GM21786 (cell line): ENCODE data around the gene SMNDC1.
"Not testable (repeated sequence)": the region's sequence is repeated elsewhere in the genome, so short reads cannot be mapped to it uniquely, and the experiment has no call there.

Experiments used
- ATAC-seq: cut with Tn5 transposase; IDR thresholded peaks from one replicate; pipeline ENCODE4 v1.9.1; 2021; ENCODE audit not compliant: unreplicated experiment

Gene SMNDC1

DNA sequence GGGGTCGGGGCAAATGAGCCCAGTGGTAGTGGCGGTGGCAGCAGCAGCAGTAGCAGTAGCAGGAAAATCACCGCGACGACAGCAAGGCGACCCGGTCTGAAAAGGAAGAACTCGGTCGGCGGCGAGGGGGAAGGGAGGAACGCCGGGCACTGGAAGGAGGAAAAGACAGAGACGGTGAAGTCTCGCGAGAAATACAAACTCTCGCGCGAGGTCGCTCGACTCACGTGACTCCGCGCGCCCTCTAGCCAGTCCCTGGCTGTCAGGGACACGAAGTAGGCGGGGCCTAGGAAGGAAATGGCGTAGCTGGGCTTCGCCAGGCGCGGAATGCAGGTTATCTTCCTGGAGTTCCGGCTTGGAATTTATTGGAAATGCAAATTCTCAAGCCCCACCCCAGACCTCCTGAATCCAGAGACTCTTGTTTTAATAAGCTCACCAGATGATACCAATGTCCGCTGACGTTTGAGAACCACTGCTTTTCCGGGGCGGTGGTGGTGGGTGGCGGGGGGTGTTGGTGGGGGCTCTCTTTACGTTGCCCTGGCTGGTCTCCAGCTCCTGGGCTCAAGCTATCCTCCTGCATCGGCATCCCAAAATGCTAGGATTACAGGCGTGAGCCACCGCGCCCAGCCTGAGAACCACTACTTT, at the start of gene SMNDC1:
SMNDC1 (minus strand) TSS at position 141 of the 642 bp plus-strand sequence. CDS start 1,333 bp downstream, outside the sequence.
- peak; percentile 87 for ATAC-seq

- peak; percentile 25 for ATAC-seq
These were observed 49.6 kb upstream of the SMNDC1 start for GRCh38 chr10:110354322-110354766.

GRCh38 chr10:110353244-110354119, 48.8 kb upstream of the SMNDC1 start:
- no peak for ATAC-seq

- ATAC-seq: no peak
These were observed 48.2 kb upstream of the SMNDC1 start for GRCh38 chr10:110352930-110353243.

DNA sequence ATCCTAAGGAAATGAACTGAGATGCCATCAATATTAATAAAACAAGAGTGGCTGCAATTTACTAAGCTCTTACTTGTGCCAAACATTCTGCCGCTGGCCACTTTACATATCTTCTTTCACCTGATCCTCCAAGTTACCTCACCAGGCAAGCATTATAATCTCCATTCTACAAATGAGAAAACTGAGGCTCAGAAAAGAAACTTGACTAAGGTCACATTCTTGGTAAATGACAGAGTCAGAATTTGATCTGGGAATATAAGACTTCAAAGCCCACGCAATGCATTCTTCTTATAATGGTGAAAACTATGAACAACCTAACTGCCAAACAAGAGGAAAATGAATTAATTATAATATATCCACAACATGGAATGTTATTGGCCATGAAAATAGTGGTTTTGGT, 46.1 kb upstream of the SMNDC1 start:
- no peak for ATAC-seq

GRCh38 chr10:110349831-110350230, 45.1 kb upstream of the SMNDC1 start:
- no peak for ATAC-seq

- ATAC-seq: no peak
These were observed 44.7 kb upstream of the SMNDC1 start for GRCh38 chr10:110349386-110349785.

GRCh38 chr10:110348336-110348735, 43.6 kb upstream of the SMNDC1 start:
- ATAC-seq: no peak

- no peak for ATAC-seq
These were observed 42.2 kb upstream of the SMNDC1 start for GRCh38 chr10:110346914-110347313.

- ATAC-seq: no peak
These were observed 40.6 kb upstream of the SMNDC1 start for GRCh38 chr10:110345286-110345685.

DNA sequence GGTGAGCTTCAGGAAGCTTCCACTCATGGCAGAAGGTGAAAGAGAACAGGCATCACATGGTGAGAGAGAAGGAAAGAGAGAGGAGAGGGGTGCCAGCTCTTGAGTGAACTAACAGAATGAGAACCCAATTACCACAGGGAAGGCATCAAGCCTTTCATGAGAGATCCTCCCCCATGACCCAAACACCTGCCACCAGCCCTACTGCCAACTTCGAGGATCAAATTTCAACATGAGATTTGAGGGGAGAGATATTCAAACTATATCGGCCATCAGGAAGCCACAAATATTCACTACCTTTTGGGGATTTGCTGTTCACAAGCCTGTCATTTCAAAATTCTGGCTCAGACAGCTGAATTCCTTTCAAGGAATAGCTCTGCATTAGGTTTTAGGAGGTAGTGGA, 39.9 kb upstream of the SMNDC1 start:
- ATAC-seq: no peak

- ATAC-seq: no peak
These were observed 39.2 kb upstream of the SMNDC1 start for GRCh38 chr10:110343947-110344346.

DNA sequence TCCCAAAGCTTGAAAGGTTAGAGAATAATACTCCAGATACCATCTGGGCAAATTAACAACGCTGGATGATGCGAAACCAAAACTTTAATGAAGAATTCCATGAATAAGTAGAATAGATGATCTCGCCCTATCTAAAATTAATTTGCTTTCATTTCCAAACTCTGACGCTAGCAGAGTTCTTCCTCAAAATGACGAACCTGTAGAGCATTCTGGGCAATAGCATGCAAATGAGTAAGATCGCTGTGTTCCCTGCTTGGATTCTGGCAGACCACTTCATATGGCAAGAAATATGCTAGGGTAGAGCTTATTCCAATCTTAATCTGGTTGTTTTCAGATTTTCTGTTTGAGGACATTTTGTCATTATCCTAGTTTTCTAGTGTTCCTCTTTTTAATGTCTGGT, 36.1 kb upstream of the SMNDC1 start:
- no peak for ATAC-seq

DNA sequence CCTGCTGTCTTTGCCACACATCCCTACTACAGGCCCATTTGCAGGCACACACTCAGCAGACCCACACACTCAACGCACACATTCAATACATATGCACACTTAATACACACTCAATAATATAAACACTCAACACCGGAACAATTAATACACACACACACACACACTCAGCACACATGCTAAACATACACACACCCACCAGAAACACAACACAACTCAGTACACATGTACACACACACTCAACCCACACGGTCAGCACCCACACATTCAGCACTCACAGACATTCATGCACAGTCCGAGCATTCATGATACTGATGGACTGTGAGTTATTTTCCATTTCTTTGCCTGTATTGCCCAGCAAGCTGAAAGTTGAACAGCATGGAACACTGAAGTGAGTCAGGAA, 35.4 kb upstream of the SMNDC1 start:
- no peak for ATAC-seq

DNA sequence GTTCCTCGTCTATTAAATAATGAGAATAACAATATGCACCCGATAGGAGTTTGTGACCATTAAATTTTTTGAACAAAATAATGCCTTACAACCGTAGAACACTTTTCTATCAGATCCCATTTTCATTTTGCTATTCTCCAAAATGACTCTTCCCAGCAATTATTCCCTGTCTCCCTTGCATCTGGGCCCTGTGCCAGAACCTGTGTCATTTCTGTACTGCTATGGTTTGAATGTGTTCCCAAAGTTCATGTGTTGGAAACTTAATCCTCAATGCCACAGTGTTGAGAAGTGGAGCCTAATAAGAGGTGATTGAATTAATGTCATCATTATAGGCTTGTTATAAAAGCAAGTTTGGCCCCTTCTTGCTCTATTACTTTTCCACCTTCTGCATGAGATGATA, 33.2 kb upstream of the SMNDC1 start:
- no peak for ATAC-seq

- ATAC-seq: no peak
These were observed 32.7 kb upstream of the SMNDC1 start for GRCh38 chr10:110337401-110337800.

GRCh38 chr10:110336111-110336721, 31.5 kb upstream of the SMNDC1 start:
- ATAC-seq: no peak

DNA sequence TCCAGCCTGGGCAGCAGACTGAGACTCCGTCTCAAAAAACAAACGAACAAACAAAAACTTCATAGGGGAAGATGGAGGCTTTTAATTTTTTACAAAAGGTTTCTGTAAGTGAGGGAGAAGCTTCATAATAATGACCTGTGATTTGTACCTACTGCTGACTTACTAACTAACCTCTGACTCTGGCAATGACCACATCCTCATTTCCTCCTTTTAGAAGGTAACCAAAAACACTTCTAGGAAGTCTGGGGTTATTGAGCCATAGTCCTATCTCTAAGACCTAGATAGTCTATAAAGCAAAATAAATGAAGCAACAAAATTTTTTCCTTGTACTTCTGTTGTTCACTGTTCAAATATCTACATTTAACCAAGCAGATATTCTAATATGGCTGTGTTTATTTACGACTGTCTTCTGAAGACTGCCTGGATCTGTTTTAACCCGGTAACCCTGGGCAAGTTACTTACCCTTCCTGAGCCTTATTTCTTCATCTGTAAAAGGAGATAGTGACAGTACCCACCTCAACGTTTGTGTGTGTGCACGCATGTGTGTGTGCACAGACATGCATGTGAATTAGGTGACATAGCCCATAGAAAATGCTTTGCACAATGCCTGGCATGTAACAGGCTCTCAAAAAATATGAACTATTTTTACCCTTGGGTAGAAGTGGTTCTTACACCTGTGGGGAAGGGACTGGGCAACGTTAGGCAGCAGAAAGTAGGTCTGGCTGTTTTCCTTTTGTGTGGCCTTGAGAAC, 30.8 kb upstream of the SMNDC1 start:
- ATAC-seq: no peak

- ATAC-seq: no peak
These were observed 29.4 kb upstream of the SMNDC1 start for GRCh38 chr10:110334061-110334656.

DNA sequence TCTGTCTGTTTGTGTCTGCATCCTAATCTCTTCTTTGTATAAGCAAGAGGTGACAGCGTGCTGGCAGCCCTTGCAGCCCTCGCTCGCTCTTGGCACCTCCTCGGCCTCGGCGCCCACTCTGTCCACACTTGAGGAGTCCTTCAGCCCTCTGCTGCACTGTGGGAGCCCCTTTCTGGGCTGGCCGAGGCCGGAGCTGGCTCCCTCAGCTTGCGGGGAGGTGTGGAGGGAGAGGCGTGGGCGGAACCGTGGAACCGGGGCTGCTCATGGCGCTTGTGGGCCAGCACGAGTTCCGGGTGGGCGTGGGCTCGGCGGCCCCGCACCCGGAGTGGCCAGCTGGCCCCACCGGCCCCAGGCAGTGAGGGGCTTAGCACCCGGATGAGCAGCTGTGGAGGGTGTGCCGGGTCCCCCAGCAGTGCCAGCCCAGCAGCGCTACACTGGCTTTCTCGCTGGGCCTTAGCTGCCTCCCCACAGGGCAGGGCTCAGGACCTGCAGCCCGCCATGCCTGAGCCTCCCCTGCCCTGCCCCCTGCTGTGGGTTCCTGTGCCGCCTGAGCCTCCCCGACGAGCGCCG, 26.6 kb upstream of the SMNDC1 start:
- not testable (repeated sequence) for ATAC-seq

GRCh38 chr10:110330675-110331074, 26.0 kb upstream of the SMNDC1 start:
- no peak for ATAC-seq
